Vagina (tissue), 2 donors: ENCODE measurements around the gene TTC33.

Source experiments
- CTCF ChIP-seq, 3 experiments: fragments of 450-650 bp in 2 of 3; fragments of 200-600 bp in 1 of 3; sonication (generic) in 1 of 3; IDR thresholded peaks; one replicate each; pipeline ENCODE4 v1.5.1; 2017 to 2019; ENCODE audit warnings: antibody characterized with exemption in 3 of 3, mild to moderate bottlenecking in 2 of 3, moderate library complexity in 2 of 3
- POLR2A ChIP-seq, 2 donors: fragments of 450-650 bp; IDR thresholded peaks; one replicate each; pipeline ENCODE4 v1.6.1; 2017; ENCODE audit warnings: antibody characterized with exemption in 2 of 2, mild to moderate bottlenecking in 2 of 2, moderate library complexity in 2 of 2
- POLR2AphosphoS5 ChIP-seq, 2 donors: sonication (generic); formaldehyde crosslinking; IDR thresholded peaks; one replicate each; pipeline ENCODE4 v1.9.0; 2017; ENCODE audit warnings: antibody characterized with exemption in 2 of 2, mild to moderate bottlenecking in 2 of 2, low read depth in 1 of 2; ENCODE audit not compliant: insufficient read depth in 1 of 2

DNA sequence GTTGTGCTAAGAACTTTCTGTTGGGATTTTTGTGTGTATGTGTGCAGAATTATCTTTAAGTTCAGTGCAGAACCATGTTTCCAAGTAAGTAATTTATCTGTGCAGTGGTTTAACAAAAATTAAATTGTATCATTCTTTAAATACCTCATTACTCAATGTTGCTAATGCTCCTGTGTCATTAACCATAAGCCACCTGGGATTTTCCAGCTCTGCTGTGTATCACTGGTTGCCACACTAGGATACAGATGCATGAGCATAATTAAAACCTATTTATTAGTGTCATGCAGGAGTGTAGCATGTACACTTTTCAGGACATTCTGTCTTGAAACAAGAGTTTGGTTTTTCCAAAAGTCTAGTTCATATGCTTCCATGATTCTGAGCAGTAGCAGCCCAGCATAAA lies 196.5 kb downstream of the TTC33 start:
- TF ChIP-seq POLR2A (IDR thresholded peaks at IDR 0.05): no peak
- TF ChIP-seq CTCF (IDR thresholded peaks at IDR 0.05): no peak
- no peak for TF ChIP-seq POLR2AphosphoS5 (IDR thresholded peaks at IDR 0.05; ENCODE audit: insufficient read depth in 1 of 2, low read depth in 1 of 2)
